OCI-LY1 (cell line): ENCODE results near the gene NSMCE4A.

Source experiments
- EZH2 ChIP-seq: fragments of 200-600 bp; sonication (generic), shearing (Covaris generic); IDR thresholded peaks from 2 replicates; pipeline ENCODE4 v1.8.0; 2017; ENCODE audit warnings: borderline replicate concordance, mixed run types, mild to moderate bottlenecking, antibody characterized with exemption, low read length, moderate library complexity, mixed read lengths
- TF ChIP-seq, protein P1 (sequence below): fragments of 200-600 bp; sonication (generic), shearing (Covaris generic); IDR thresholded peaks from 2 replicates; pipeline ENCODE4 v1.5.1; 2017; ENCODE audit warnings: mild to moderate bottlenecking, antibody characterized with exemption, low read length, moderate library complexity, mixed read lengths

GRCh38 chr10:121961456-121961855 is 13.6 kb downstream of the NSMCE4A start:
- TF ChIP-seq, protein P1, sequence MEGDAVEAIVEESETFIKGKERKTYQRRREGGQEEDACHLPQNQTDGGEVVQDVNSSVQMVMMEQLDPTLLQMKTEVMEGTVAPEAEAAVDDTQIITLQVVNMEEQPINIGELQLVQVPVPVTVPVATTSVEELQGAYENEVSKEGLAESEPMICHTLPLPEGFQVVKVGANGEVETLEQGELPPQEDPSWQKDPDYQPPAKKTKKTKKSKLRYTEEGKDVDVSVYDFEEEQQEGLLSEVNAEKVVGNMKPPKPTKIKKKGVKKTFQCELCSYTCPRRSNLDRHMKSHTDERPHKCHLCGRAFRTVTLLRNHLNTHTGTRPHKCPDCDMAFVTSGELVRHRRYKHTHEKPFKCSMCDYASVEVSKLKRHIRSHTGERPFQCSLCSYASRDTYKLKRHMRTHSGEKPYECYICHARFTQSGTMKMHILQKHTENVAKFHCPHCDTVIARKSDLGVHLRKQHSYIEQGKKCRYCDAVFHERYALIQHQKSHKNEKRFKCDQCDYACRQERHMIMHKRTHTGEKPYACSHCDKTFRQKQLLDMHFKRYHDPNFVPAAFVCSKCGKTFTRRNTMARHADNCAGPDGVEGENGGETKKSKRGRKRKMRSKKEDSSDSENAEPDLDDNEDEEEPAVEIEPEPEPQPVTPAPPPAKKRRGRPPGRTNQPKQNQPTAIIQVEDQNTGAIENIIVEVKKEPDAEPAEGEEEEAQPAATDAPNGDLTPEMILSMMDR = no peak
- TF ChIP-seq EZH2 = no peak
